Neural progenitor cell (in vitro differentiated cells): ENCODE results near the gene RGPD3.

Experiments used
- CTCF ChIP-seq: fragments of 200-600 bp; sonication (generic); IDR thresholded peaks from 2 replicates; pipeline ENCODE4 v1.5.1; 2017; ENCODE audit warnings: antibody characterized with exemption, mild to moderate bottlenecking
- EZH2 ChIP-seq: fragments of 200-600 bp; sonication (generic); IDR thresholded peaks from 2 replicates; pipeline ENCODE4 v1.6.1; 2017; ENCODE audit warnings: antibody characterized with exemption, mild to moderate bottlenecking, moderate library complexity

GRCh38 chr2:106366204-106366885 lies 101.9 kb downstream of the RGPD3 start:
- no peak for TF ChIP-seq CTCF
- TF ChIP-seq EZH2: no peak
